GM18951 (cell line): ENCODE data around the gene ATRN.

Source experiments
- POLR2A ChIP-seq: IDR thresholded peaks from 4 replicates; pipeline ENCODE4 v1.6.1; 2011; ENCODE audit warnings: mild to moderate bottlenecking; ENCODE audit not compliant: insufficient read length, insufficient read depth; ENCODE audit errors: extremely low read depth
- in situ Hi-C: fragments of 300-500 bp; cut with MboI; formaldehyde crosslinking; loops from one replicate; pipeline ENCODE4 v1.12.0; 2022; ENCODE audit warnings: low sequenced_read_pairs, mixed read lengths, inconsistent platforms; ENCODE audit not compliant: unreplicated experiment

Gene ATRN

DNA sequence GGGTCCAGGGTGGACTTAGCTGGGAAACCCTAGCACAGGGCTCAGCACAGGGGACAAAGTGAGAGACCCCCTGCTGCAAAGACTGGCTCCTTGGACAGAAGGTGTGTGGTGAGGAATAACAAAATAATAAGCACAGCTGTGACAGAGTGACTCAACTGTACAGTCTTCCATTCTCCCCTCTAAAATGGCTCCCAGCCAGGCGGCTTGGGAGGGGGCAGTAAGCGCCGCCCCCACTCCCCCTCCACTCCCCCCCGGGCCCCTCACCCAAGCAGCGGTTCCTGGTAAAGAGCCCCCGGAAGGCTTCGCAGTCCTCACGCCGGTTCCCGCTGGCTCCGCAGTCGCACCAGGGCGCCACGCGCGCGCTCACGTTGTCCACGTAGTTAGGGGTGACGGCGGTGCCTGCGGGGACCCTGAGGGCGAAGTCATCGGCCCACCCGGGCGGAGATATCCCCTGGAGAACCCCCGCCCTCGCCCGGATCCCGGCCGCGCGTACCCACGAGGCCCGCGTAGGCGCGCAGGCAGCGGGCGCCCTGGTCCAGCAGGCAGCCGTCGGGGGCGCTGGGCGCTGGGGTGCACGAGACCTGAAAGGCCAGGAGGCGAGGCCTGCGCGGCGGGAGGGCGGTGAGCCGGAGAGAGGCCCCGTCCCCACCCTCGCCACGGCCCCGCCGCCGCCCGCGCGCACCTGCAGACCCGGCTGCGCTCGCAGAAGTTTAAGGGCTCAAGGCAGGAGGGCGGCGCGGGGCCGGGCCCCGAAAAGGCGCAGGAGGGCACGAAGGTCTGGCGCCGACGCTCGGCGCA is 189.6 kb downstream of the ATRN start:
- in situ Hi-C loops, result no loop called here
- no peak for TF ChIP-seq POLR2A

DNA sequence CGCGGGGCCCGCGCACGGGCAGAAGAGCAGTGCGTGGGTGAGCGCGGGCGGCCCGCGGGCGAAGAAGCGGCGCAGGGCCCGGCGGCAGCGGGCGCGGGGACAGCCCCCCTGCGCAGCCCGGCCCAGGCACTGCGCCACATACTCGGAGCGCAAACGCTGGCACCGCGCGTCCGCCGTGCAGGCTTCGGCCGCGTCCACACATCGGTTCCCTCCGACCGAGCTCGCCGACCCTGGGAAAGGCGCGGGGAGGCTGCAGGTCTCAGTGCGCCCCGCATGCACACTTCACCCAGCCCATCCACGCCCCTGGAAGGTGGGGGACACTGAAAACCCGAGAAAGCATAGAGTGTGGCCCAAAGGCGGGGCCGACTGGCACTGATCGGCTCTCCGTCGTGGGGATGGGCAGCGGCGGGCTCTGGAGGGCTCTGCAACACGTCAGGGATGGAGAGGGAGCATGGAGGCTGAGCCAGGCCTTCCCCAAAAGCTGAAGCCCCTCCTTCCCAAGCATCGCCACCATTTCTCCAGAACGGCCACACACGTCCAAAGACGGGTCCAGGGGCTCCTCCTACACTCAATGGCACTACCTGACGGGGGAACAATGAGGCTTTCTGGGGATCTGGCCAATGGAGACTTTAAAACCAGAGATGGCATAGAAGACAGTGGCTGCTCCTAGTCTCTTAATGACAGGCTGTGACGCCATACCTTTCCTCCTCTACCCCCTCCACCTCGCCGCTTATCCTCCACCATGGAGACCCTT is 190.4 kb downstream of the ATRN start:
- in situ Hi-C loops, result no loop called here
- TF ChIP-seq POLR2A, result no peak

DNA sequence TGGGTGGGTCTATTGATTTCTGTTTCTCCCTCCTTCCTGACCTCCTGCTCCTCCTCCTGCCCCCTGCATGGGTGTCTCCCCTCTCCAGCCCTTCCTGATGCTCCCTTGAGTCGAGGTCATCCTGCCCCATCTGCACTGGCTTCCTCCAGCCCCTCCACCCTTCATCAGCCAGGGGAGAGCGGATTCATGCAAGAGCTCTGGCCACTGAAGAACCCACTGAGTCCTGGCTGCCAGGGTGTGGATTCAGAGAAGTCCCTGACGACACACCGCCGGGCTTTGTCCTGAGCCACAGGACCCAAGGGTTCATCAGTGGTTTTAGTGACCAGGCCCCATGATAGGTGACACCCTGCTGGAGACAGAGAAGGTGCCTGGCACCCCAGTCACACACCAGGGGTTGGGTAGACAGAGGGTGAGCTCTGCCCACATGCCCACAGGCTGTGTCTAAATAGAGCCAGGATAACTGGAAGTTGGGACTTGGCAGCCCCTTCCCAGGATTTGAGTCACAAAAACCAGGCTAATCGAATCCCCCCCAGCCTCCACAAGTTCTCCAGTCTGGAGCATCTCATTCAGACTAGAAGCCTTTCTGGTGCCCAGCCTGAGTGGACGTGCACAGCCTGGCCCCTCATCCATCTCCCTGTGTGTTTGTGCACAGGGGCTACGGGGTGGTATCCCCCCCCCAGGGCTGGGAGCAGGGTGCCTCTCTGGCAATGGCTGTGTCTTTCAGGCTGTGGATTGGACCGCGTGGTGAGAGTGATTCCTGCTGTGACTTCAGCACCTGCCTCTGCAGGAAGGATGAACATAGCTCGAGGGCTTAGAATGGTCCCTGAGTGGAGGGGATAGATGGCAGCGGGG is 191.2 kb downstream of the ATRN start:
- in situ Hi-C loops, result no loop called here
- no peak for TF ChIP-seq POLR2A

DNA sequence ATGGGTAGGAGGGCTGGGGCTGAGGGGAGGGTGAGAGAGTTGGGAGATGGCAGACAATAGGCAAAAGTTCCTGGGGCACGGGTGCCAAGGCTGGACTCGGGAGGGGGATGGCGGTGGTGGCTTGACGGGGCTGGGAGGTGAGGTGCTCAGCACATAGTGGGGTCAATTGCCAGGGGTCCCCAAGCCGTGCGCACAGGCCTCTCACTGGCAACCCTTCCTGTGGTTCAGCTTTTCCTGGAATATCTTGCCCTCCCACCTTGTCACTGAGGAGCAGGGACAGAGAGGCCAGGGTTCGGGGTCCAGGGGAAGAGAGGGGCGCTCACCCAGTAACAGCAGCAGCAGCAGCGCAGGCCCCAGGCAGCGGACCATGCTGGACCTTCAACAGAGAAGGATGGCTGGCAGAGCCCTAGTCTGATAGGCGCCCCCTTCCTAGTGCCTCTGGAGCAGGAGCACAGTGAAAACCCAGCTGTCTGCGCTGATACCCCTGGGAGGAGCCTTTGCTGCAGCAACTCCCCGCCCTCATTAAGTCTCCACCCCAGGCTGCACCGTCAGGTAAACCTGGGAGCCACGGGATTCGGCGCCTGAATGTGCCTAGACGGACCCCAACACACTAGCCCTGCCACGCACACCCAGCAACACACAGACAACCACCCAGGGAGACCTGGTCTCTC is 192.3 kb downstream of the ATRN start, which contains the start of gene GFRA4:
Gene GFRA4 (minus strand): TSS at position 369 of the 671 bp plus-strand sequence. CDS start 0 bp downstream, at position 369.
- no peak for TF ChIP-seq POLR2A
- in situ Hi-C loops, result no loop called here

DNA sequence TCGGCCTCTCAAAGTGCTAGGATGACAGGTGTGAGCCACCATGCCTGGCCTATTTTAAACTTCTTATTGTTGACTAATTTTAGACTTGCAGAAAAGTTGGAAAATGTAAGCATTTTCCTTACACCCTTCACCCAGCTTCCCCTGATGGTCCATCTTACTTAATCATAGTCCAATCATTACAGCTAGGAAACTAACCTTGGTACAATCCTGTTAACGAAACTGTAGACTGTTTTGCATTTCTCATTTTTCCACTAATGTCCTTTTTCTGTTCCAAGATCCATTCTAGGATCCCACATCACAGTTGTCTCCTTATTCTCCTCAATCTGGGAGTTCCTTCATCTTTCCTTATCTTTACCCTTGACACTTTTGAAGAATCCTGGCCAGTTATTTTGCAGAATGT is 193.0 kb downstream of the ATRN start:
- TF ChIP-seq POLR2A, result no peak
- in situ Hi-C loops, result no loop called here

DNA sequence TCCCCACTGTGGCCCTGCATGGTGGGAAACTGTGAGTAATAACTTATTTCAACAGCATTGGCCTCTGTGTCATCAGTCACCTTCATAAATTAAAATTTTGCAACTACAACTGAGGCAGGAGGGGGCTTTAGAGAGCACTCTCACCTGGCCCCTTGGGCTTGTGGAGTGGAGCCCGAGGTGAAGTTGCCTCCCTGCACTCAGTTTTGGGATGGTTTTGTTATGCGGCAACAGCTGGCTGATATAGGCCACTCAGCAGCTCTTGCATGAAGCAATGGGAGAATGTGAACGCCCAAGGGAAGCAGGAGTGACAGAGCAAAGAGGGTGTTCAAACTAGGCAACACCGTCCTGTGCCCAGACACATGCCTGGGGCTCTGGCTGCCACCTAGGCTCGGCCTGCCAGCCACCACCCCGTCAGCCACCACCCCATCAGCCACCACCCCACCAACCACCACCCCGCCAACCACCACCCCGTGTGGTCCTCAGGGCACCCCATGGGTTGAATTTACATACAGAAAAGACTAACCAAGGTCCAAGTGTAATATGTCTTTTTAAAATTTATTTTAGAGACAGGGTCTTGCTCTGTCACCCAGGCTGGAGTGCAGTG is 196.7 kb downstream of the ATRN start:
- TF ChIP-seq POLR2A, result no peak
- in situ Hi-C loops, result no loop called here

DNA sequence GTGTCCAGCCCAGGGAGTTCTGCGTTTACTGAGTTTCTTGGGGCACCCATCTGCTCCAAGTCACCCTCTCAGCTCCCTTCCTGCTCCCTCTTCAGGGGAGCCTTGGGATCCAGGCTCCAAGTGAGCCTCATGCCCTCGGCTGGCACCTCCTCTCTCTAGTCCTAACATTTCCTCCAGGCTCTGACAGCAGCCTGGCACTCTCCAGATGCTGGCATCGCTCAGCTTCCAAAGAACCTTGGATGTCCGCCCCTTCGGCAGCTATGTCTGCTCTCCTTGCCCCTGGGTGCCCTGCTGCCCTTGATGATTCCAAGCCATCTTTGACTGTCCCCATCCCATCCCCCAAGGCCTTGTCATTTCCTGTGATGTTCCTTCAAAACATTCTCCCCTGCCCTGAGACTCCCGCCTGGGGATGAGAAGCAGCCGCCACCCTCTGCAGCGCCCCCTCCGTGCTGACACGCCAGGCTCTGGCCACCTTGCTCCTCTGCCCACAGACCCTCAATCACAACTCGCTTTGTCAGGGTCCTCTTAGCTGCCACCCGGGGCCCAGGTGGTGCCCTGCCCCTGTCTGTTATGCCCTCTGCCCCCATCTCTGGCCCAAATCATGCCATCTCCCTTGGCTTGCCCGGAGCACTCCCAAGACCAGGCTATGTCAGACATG is 199.0 kb downstream of the ATRN start:
- in situ Hi-C loops, result no loop called here
- no peak for TF ChIP-seq POLR2A

DNA sequence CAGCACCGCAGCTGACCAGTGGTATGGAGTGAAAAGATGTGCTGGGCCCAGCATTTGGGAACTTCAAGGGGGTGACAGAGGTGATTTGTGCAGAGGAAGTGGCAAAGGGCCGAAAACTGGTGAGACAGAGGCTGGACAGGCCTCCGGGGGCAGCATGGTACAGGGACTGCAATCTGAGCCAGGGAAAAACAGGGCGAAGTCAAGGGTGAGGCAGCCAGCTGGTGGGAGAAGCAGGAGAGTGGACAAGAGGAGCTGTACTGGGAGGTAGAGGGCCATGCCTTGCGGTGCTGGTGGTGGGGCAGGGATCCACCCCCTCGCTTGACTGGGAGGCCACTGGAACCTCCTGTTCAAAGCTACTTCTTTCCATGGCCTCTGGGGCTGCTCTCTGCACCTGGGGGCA is 199.7 kb downstream of the ATRN start:
- no peak for TF ChIP-seq POLR2A
- in situ Hi-C loops, result no loop called here

DNA sequence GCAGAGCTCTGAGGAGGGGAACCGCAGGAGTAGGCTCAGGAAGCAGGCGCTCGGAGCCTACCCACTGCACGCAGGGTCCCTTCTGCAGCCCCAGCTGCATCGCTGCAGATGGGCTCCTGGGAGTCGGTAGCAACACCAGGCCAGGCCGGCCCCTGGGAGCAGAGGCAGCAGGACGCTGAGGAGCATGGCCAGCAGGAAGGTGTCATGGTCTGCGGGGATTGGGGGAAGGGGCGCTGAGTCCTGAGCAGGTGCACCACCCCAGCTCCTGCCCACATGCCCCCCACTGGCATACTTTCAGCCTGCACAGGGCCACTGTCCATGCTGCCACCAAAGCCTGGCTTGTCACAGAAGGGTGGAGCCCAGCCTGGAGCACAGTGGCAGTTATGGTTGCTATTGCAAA is 200.1 kb downstream of the ATRN start:
- no peak for TF ChIP-seq POLR2A
- in situ Hi-C loops, result no loop called here

DNA sequence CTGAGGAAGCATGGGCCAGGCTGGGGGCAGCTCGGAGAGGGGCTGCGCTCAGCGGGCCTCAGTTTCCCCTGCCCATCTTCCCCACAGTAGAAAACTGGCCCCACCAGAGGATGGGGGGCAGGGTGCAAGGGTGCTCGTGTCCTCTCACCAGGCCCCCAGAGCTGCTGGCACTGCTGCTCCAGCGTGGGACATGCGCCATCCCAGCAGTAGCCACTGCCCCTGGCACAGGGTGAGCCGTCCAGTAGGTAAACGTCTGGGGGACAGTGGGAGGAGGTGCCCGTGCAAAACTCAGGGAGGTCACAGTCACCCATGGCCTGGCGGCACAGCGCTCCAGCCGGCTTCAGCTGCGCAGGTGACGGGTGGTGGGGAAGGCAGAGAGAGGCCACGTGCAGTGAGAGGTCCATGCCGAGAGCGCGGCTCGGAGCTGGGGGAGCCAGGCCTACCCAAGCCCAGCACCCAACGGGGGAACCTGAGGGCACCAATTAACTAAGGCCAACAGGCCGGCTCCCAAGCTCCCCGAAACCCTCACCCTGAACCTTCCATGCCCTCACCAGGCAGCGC is 201.2 kb downstream of the ATRN start:
- no peak for TF ChIP-seq POLR2A
- in situ Hi-C loops, result no loop called here

DNA sequence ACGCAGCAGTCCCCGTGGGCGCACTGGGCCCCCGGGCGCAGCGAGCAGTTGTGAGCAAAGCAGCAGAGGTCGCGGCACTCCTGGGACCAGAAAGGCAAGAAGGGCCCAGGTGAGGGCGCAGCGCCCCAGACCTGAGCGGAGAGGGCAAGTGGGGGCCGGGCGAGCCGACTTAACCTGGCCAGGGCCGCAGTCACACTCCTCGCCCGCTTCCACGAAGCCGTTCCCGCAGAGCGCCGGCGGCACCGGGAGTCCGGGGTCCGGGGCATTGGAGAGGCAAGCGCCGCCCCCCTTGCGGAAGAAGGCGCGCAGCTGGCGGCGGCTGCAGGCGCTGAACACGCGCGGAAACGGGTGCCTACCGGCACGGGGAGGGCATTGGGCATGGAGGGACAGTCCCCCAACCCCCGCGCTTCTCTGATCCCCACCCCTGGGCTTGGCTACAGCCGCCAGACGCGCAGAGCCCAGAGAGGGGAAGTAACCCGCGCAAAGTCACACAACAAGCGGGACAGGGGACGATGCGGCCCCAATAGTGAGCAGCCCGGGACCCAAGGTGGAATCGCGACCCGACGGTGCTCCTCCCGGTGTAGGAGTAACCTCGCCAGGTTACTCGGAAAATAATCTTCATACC is 201.8 kb downstream of the ATRN start:
- no peak for TF ChIP-seq POLR2A
- in situ Hi-C loops, result no loop called here

DNA sequence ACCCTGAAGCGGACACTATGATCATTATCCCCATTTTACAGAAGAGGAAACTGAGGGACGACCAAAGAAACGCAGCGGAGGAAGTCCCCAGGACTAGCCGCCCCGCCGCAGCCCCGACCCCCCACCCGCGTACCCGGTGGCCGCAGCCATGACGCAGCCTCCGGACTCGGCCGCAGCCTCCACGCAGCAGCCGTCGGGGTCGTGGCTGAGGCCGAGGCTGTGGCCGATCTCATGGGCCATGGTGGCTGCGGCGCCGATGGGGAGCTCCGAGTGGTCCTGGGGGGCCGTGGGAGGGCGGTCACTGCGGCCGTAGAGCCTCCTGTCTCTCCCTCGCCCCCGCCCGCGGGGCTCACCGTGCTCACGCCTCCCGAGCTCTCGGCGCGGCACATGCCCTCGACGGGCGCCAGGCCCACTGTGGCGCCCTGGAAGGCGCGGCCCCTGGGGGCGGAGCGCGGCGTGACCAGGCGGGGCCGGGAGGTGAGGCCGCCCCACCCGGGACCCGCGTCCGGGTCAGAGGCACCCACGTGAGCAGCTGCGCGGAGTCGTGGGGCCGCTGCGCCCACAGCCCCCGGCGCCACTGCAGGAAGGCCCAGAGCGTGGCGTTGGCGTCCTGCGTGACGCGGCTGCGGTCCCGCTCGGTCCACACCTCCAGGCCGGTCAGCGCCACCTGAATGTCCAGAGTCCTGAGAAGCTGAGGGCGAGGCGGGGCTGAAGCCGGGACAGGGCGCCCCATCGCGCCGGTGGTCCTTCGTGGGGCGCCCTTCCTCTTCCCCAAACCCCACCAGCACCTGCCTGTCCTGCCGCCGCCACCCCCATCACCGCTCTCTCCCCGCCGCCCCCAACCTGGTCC is 202.6 kb downstream of the ATRN start:
- in situ Hi-C loops, result no loop called here
- no peak for TF ChIP-seq POLR2A
